ENCODE measurements around the gene EMC8.

The EMC8 gene

GRCh38 chr16:85798283-85798776, 1.0 kb downstream of the EMC8 start:
- no peak overlapping the region for H2AFZ ChIP-seq
- H3K79me2 ChIP-seq: peaks cover 51% of the 10 kb centered on the region
- peak overlapping the region; percentile 67 for H3K4me3 ChIP-seq (ENCODE audit: low read depth, low read length)
- H3K9ac ChIP-seq: no peak overlapping the region
- no peaks in the 10 kb centered on the region for H3K9me3 ChIP-seq (ENCODE audit: control insufficient read depth, low read length)
- H3K27me3 ChIP-seq (ENCODE audit: control insufficient read depth, insufficient read depth, low read length): no peaks in the 10 kb centered on the region
- H3K27ac ChIP-seq: no peak overlapping the region
- no peak for TF ChIP-seq CTCF (IDR thresholded peaks at IDR 0.05)
- H3K36me3 ChIP-seq (ENCODE audit: control insufficient read depth, insufficient read depth, low read length): no peaks in the 10 kb centered on the region
- H3K4me2 ChIP-seq (ENCODE audit: low read length): peak overlapping the region; percentile 87
- H3K4me1 ChIP-seq: peaks cover 17% of the 10 kb centered on the region

- H3K4me3 ChIP-seq (ENCODE audit: low read depth, low read length): no peak overlapping the region
- no peak overlapping the region for H3K27ac ChIP-seq
- H3K4me2 ChIP-seq (ENCODE audit: low read length): no peak overlapping the region
- TF ChIP-seq CTCF (IDR thresholded peaks at IDR 0.05): no peak
- no peaks in the 10 kb centered on the region for H3K36me3 ChIP-seq (ENCODE audit: control insufficient read depth, insufficient read depth, low read length)
- H3K27me3 ChIP-seq (ENCODE audit: control insufficient read depth, insufficient read depth, low read length): no peaks in the 10 kb centered on the region
- no peak overlapping the region for H2AFZ ChIP-seq
- no peak overlapping the region for H3K9ac ChIP-seq
- H3K4me1 ChIP-seq: peaks cover 16% of the 10 kb centered on the region
- peaks cover 67% of the 10 kb centered on the region for H3K79me2 ChIP-seq
- H3K9me3 ChIP-seq (ENCODE audit: control insufficient read depth, low read length): no peaks in the 10 kb centered on the region
These were observed 2.7 kb downstream of the EMC8 start for GRCh38 chr16:85796599-85796998.

GRCh38 chr16:85796152-85796551, 3.2 kb downstream of the EMC8 start:
- H2AFZ ChIP-seq: no peak overlapping the region
- no peaks in the 10 kb centered on the region for H3K36me3 ChIP-seq (ENCODE audit: control insufficient read depth, insufficient read depth, low read length)
- TF ChIP-seq CTCF (IDR thresholded peaks at IDR 0.05): no peak
- peaks cover 69% of the 10 kb centered on the region for H3K79me2 ChIP-seq
- no peak overlapping the region for H3K4me2 ChIP-seq (ENCODE audit: low read length)
- no peaks in the 10 kb centered on the region for H3K9me3 ChIP-seq (ENCODE audit: control insufficient read depth, low read length)
- H3K4me1 ChIP-seq: peaks cover 12% of the 10 kb centered on the region
- no peak overlapping the region for H3K27ac ChIP-seq
- H3K9ac ChIP-seq: no peak overlapping the region
- no peaks in the 10 kb centered on the region for H3K27me3 ChIP-seq (ENCODE audit: control insufficient read depth, insufficient read depth, low read length)
- H3K4me3 ChIP-seq (ENCODE audit: low read depth, low read length): no peak overlapping the region

GRCh38 chr16:85794696-85795095, 4.6 kb downstream of the EMC8 start:
- Histone ChIP-seq H3K4me3 (ENCODE audit: low read depth, low read length) (no peak overlapping the region), H3K4me1 (peaks cover 4% of the 10 kb centered on the region), H3K79me2 (peaks cover 65% of the 10 kb centered on the region), H3K27ac (no peak overlapping the region), H3K36me3 (ENCODE audit: control insufficient read depth, insufficient read depth, low read length) (no peaks in the 10 kb centered on the region), H3K27me3 (ENCODE audit: control insufficient read depth, insufficient read depth, low read length) (no peaks in the 10 kb centered on the region), H3K9me3 (ENCODE audit: control insufficient read depth, low read length) (no peaks in the 10 kb centered on the region), H3K4me2 (ENCODE audit: low read length) (no peak overlapping the region), H2AFZ (no peak overlapping the region), H3K9ac (no peak overlapping the region)
- no peak for TF ChIP-seq CTCF (IDR thresholded peaks at IDR 0.05)

- H2AFZ ChIP-seq: no peak overlapping the region
- peaks cover 4% of the 10 kb centered on the region for H3K4me1 ChIP-seq
- H3K9me3 ChIP-seq (ENCODE audit: control insufficient read depth, low read length): no peaks in the 10 kb centered on the region
- H3K36me3 ChIP-seq (ENCODE audit: control insufficient read depth, insufficient read depth, low read length): no peaks in the 10 kb centered on the region
- no peaks in the 10 kb centered on the region for H3K27me3 ChIP-seq (ENCODE audit: control insufficient read depth, insufficient read depth, low read length)
- peaks cover 65% of the 10 kb centered on the region for H3K79me2 ChIP-seq
- no peak overlapping the region for H3K4me3 ChIP-seq (ENCODE audit: low read depth, low read length)
- TF ChIP-seq CTCF (IDR thresholded peaks at IDR 0.05): no peak
- H3K9ac ChIP-seq: no peak overlapping the region
- no peak overlapping the region for H3K27ac ChIP-seq
- H3K4me2 ChIP-seq (ENCODE audit: low read length): no peak overlapping the region
These were observed 5.6 kb downstream of the EMC8 start for GRCh38 chr16:85793662-85794298.
